Nephron progenitor cell (in vitro differentiated cells): ENCODE data around the gene CYP1A2.

ENCODE experiments used
- DNase-seq: peaks from one replicate; pipeline ENCODE4 v3.0.0; 2021
- H3K27ac Mint-ChIP-seq: 2 replicates; pipeline ENCODE4 v1.8.0; 2021; ENCODE audit warnings: mild to moderate bottlenecking, moderate library complexity, mixed read lengths
- H3K27me3 Mint-ChIP-seq: 2 replicates; pipeline ENCODE4 v1.8.0; 2021; ENCODE audit warnings: mild to moderate bottlenecking, low read depth, mixed read lengths; ENCODE audit not compliant: poor library complexity
- H3K36me3 Mint-ChIP-seq: 2 replicates; pipeline ENCODE4 v1.8.0; 2021; ENCODE audit warnings: low read depth, mixed read lengths
- H3K4me1 Mint-ChIP-seq: 2 replicates; pipeline ENCODE4 v1.8.0; 2021; ENCODE audit warnings: mixed read lengths
- H3K4me3 Mint-ChIP-seq: 2 replicates; pipeline ENCODE4 v1.8.0; 2021; ENCODE audit warnings: mild to moderate bottlenecking, moderate library complexity, mixed read lengths
- H3K9me3 Mint-ChIP-seq: 2 replicates; pipeline ENCODE4 v1.8.0; 2021; ENCODE audit warnings: mild to moderate bottlenecking, moderate library complexity, mixed read lengths
- TF ChIP-seq, protein P1 (sequence below): fragments of 200-600 bp; sonication (generic); IDR thresholded peaks from 2 replicates; pipeline ENCODE4 v1.5.0; 2021; ENCODE audit warnings: antibody characterized with exemption

The CYP1A2 gene

GRCh38 chr15:74769463-74770025 is 20.9 kb downstream of the CYP1A2 start:
- Mint-ChIP-seq H3K36me3 (no peaks in the 10 kb centered on the region), H3K27me3 (peaks cover 18% of the 10 kb centered on the region), H3K27ac (no peak overlapping the region), H3K9me3 (no peaks in the 10 kb centered on the region), H3K4me1 (peaks cover 26% of the 10 kb centered on the region), H3K4me3 (no peak overlapping the region)
- no peak for DNase-seq
- TF ChIP-seq, protein P1, sequence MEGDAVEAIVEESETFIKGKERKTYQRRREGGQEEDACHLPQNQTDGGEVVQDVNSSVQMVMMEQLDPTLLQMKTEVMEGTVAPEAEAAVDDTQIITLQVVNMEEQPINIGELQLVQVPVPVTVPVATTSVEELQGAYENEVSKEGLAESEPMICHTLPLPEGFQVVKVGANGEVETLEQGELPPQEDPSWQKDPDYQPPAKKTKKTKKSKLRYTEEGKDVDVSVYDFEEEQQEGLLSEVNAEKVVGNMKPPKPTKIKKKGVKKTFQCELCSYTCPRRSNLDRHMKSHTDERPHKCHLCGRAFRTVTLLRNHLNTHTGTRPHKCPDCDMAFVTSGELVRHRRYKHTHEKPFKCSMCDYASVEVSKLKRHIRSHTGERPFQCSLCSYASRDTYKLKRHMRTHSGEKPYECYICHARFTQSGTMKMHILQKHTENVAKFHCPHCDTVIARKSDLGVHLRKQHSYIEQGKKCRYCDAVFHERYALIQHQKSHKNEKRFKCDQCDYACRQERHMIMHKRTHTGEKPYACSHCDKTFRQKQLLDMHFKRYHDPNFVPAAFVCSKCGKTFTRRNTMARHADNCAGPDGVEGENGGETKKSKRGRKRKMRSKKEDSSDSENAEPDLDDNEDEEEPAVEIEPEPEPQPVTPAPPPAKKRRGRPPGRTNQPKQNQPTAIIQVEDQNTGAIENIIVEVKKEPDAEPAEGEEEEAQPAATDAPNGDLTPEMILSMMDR = no peak

- Mint-ChIP-seq H3K27me3 (peaks cover 16% of the 10 kb centered on the region), H3K36me3 (no peaks in the 10 kb centered on the region), H3K4me1 (peaks cover 29% of the 10 kb centered on the region), H3K9me3 (no peaks in the 10 kb centered on the region), H3K27ac (no peak overlapping the region), H3K4me3 (no peak overlapping the region)
- no peak for DNase-seq
- TF ChIP-seq, protein P1 = no peak
These were observed 21.7 kb downstream of the CYP1A2 start for GRCh38 chr15:74770211-74770903.

DNA sequence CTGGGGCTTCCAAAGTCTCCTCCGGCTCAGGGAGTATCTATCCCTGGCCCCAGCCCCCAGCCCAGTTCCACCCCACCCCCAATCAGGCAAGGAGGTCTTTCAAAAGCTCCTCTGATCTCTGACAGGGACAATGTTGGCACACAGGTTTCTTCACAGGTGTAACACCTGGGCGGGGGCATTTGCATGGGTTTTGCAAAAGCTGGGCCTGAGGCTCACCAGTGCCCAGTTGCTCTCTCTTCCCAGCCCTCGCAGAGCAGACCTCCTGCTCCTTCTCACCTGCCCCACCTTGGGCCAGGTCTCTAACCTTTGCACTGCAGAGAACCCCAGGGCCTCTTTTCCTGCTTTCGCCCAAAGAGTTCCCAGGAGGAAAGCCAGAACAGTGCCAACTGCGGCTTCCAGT is 24.7 kb downstream of the CYP1A2 start:
- Mint-ChIP-seq H3K27ac (no peak overlapping the region), H3K4me1 (peaks cover 57% of the 10 kb centered on the region), H3K27me3 (peaks cover 11% of the 10 kb centered on the region), H3K9me3 (no peaks in the 10 kb centered on the region), H3K36me3 (no peaks in the 10 kb centered on the region), H3K4me3 (no peak overlapping the region)
- no peak for DNase-seq
- TF ChIP-seq, protein P1 = no peak

DNA sequence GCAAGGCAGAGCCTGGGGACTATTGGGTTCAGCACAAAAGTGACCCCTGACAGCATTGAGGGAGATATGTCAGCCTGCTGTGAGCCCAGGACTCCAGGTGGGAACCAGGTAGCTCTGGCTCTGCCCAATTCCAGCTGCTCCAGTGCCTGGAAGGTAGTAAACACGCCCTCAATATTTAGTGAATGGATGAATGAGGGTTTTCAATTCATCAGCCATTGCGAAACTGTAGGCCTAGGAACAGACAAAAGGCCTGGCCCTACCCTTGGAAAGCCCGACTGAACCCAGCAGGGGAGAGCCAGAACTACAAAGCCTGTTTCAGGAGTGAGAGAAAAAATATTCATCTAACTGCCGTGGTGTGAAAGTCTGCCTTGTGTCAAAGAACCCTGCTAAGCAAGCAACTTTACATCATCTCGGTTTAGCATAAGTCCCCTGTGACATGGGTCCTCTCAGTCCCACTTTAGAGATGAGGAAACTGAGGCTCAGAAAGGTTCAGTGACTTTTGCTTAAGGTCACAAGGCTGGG is 25.1 kb downstream of the CYP1A2 start:
- no peak for DNase-seq
- H3K27me3 Mint-ChIP-seq = peaks cover 14% of the 10 kb centered on the region
- TF ChIP-seq, protein P1 = no peak
- peaks cover 58% of the 10 kb centered on the region for H3K4me1 Mint-ChIP-seq
- H3K27ac Mint-ChIP-seq = no peak overlapping the region
- H3K4me3 Mint-ChIP-seq = no peak overlapping the region
- no peaks in the 10 kb centered on the region for H3K9me3 Mint-ChIP-seq
- no peaks in the 10 kb centered on the region for H3K36me3 Mint-ChIP-seq

- peaks cover 11% of the 10 kb centered on the region for H3K27me3 Mint-ChIP-seq
- no peaks in the 10 kb centered on the region for H3K36me3 Mint-ChIP-seq
- no peaks in the 10 kb centered on the region for H3K9me3 Mint-ChIP-seq
- no peak for DNase-seq
- no peak overlapping the region for H3K4me3 Mint-ChIP-seq
- H3K4me1 Mint-ChIP-seq = peaks cover 67% of the 10 kb centered on the region
- H3K27ac Mint-ChIP-seq = no peak overlapping the region
- TF ChIP-seq, protein P1 = no peak
These were observed 26.5 kb downstream of the CYP1A2 start for GRCh38 chr15:74775132-74775562.

DNA sequence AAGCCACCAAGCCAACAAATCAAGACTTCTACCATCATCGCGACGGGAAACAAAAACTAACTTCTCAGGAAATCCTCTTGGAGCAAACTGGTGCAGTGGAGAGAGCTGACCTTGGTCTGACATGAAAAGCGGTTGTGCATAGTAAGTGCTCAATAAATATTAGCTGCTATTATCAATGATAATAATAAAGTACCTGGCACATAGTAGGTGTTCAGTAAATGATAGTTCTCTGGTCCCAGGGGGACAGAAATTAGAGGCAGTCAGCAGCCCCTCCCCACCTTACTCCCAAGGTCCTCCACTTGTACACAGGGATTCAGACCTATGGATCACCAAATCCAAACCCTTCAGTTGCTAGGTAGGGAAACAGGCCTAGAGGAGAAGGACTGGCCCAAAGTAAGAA is 27.2 kb downstream of the CYP1A2 start:
- Mint-ChIP-seq H3K4me3 (no peak overlapping the region), H3K9me3 (no peaks in the 10 kb centered on the region), H3K36me3 (no peaks in the 10 kb centered on the region), H3K27me3 (peaks cover 11% of the 10 kb centered on the region), H3K4me1 (peaks cover 72% of the 10 kb centered on the region), H3K27ac (no peak overlapping the region)
- no peak for DNase-seq
- TF ChIP-seq, protein P1 = no peak
